H1 (cell line): Measurements from ENCODE around the gene ADAMTSL2. TPM values are rescaled to one million over a fixed set of nuclear protein-coding genes. Genes with fewer than 3 reads are reported as not detected.

Experiments used
- CTCF ChIA-PET: fragments of 300-600 bp; sonication (Branson Sonifier 250); formaldehyde crosslinking; loops from one replicate; lab custom pipeline; 2021; ENCODE audit not compliant: partially characterized antibody; lab: Charles Lee
- POLR2A ChIA-PET: fragments of 300-600 bp; sonication (Branson Sonifier 250); formaldehyde crosslinking; loops from one replicate; lab custom pipeline; 2021; ENCODE audit warnings: inconsistent platforms; ENCODE audit not compliant: partially characterized antibody; lab: Charles Lee
- DNase-seq, 2 experiments: peaks; one replicate each; pipeline versions ENCODE4 v3.0.0 to v3.0.0-alpha.2; 2010 to 2022; ENCODE audit warnings: low spot score in 2 of 2, low read depth in 1 of 2, mixed read lengths in 1 of 2
- FAIRE-seq: peaks from 2 replicates; lab custom pipeline; 2011; peaks lifted over from hg19 to GRCh38; lab: Jason Lieb, UNC
- H2AFZ ChIP-seq: 2 replicates; pipeline ENCODE4 v1.8.1; 2012; ENCODE audit warnings: low read length, inconsistent platforms
- H2AK5ac ChIP-seq: 2 replicates; pipeline ENCODE4 v1.6.1; 2013; ENCODE audit warnings: low read depth, low read length
- H2BK120ac ChIP-seq: replicated peaks from 2 replicates; pipeline ENCODE3; 2013; ENCODE audit warnings: low read depth, low read length, inconsistent platforms
- H2BK12ac ChIP-seq: 2 replicates; pipeline ENCODE4 v1.6.1; 2013; ENCODE audit warnings: low read depth, low read length
- H2BK15ac ChIP-seq: 2 replicates; pipeline ENCODE4 v1.6.1; 2013; ENCODE audit warnings: low read length
- H2BK20ac ChIP-seq: 2 replicates; pipeline ENCODE4 v1.6.1; 2013; ENCODE audit warnings: low read length
- H2BK5ac ChIP-seq: 2 replicates; pipeline ENCODE4 v1.6.1; 2013; ENCODE audit warnings: low read depth, low read length
- H3K14ac ChIP-seq: 2 replicates; pipeline ENCODE4 v1.6.1; 2013; ENCODE audit warnings: inconsistent platforms; ENCODE audit not compliant: insufficient read length
- H3K18ac ChIP-seq: 2 replicates; pipeline ENCODE4 v1.6.1; 2013; ENCODE audit warnings: low read length; ENCODE audit errors: extremely low read depth
- H3K23ac ChIP-seq: 2 replicates; pipeline ENCODE4 v1.6.1; 2013; ENCODE audit warnings: inconsistent platforms; ENCODE audit not compliant: insufficient read length
- H3K23me2 ChIP-seq: 2 replicates; pipeline ENCODE4 v1.6.1; 2013; ENCODE audit warnings: low read depth, low read length
- H3K27ac ChIP-seq: 2 replicates; pipeline ENCODE4 v1.6.1; 2011; ENCODE audit warnings: low read depth, low read length, inconsistent platforms
- H3K27me3 ChIP-seq, 4 experiments: replicated peaks in 1 of 4; 1 replicate in 1 of 4; 2 replicates in 3 of 4; pipeline versions ENCODE4 v1.6.1 to v1.8.1; 2011 to 2013; ENCODE audit warnings: low read length in 3 of 4, mild to moderate bottlenecking in 3 of 4, inconsistent platforms in 2 of 4, mixed read lengths in 2 of 4, moderate library complexity in 1 of 4; ENCODE audit not compliant: control insufficient read depth in 3 of 4, insufficient read depth in 3 of 4; ENCODE audit errors: extremely low read depth in 1 of 4
- H3K36me3 ChIP-seq, 4 experiments: 2 replicates each; pipeline versions ENCODE4 v1.6.1 to v1.8.1; 2011 to 2013; ENCODE audit warnings: mild to moderate bottlenecking in 4 of 4, low read length in 3 of 4, moderate library complexity in 2 of 4, control low read depth in 1 of 4, inconsistent platforms in 1 of 4; ENCODE audit not compliant: insufficient read depth in 4 of 4, control insufficient read depth in 2 of 4
- H3K4ac ChIP-seq: replicated peaks from 2 replicates; pipeline ENCODE3; 2013; ENCODE audit warnings: low read length, low read depth, mixed read lengths, inconsistent platforms; ENCODE audit not compliant: insufficient read length
- H3K4me1 ChIP-seq, 4 experiments: replicated peaks in 1 of 4; 1 replicate in 1 of 4; 2 replicates in 3 of 4; pipeline versions ENCODE4 v1.6.1 to v1.8.1; 2011 to 2013; ENCODE audit warnings: low read length in 3 of 4, inconsistent platforms in 2 of 4, mixed read lengths in 1 of 4; ENCODE audit not compliant: insufficient read depth in 4 of 4, control insufficient read depth in 3 of 4
- H3K4me2 ChIP-seq, 2 experiments: 2 replicates each; pipeline versions ENCODE4 v1.6.1 to v1.8.1; 2011 to 2013; ENCODE audit warnings: low read depth in 2 of 2, low read length in 2 of 2, control low read depth in 1 of 2, inconsistent platforms in 1 of 2, mild to moderate bottlenecking in 1 of 2; ENCODE audit not compliant: insufficient read depth in 1 of 2
- H3K4me3 ChIP-seq, 4 experiments: fragments of 200-600, 300-600 bp in 1 of 4; sonication (generic), shearing (Covaris generic), sonication (Bioruptor Twin) in 1 of 4; 2 replicates each; pipeline versions ENCODE4 v1.5.1 to v1.8.1; 2011 to 2016; ENCODE audit warnings: low read length in 4 of 4, low read depth in 3 of 4, control low read depth in 2 of 4, inconsistent platforms in 2 of 4, mild to moderate bottlenecking in 2 of 4, mixed read lengths in 1 of 4, moderate library complexity in 1 of 4; ENCODE audit not compliant: insufficient read depth in 2 of 4; ENCODE audit errors: extremely low read depth in 1 of 4
- H3K56ac ChIP-seq: replicated peaks from 2 replicates; pipeline ENCODE3; 2013; ENCODE audit warnings: low read depth, mild to moderate bottlenecking, mixed read lengths, low read length, inconsistent platforms; ENCODE audit not compliant: insufficient read length
- H3K79me1 ChIP-seq: 2 replicates; pipeline ENCODE4 v1.6.1; 2013; ENCODE audit warnings: low read depth, low read length, control low read depth
- H3K79me2 ChIP-seq, 2 experiments: 2 replicates each; pipeline versions ENCODE4 v1.6.1 to v1.8.1; 2012 to 2013; ENCODE audit warnings: low read length in 2 of 2, mild to moderate bottlenecking in 2 of 2, inconsistent platforms in 1 of 2; ENCODE audit not compliant: insufficient read depth in 2 of 2, control insufficient read depth in 1 of 2
- H3K9ac ChIP-seq, 4 experiments: replicated peaks in 1 of 4; 1 replicate in 1 of 4; 2 replicates in 3 of 4; pipeline versions ENCODE4 v1.6.1 to v1.8.1; 2011 to 2013; ENCODE audit warnings: low read depth in 3 of 4, low read length in 3 of 4, control low read depth in 2 of 4, mild to moderate bottlenecking in 2 of 4, moderate library complexity in 2 of 4, inconsistent platforms in 1 of 4; ENCODE audit errors: extremely low read depth in 1 of 4
- H3K9me3 ChIP-seq, 2 experiments: 2 replicates each; pipeline versions ENCODE4 v1.6.1 to v1.8.1; 2012 to 2013; ENCODE audit warnings: mild to moderate bottlenecking in 2 of 2, moderate library complexity in 2 of 2, control low read depth in 1 of 2, inconsistent platforms in 1 of 2, low read depth in 1 of 2, low read length in 1 of 2, mixed read lengths in 1 of 2; ENCODE audit not compliant: insufficient read depth in 2 of 2
- H4K20me1 ChIP-seq, 2 experiments: replicated peaks in 1 of 2; 2 replicates each; pipeline versions ENCODE3 to v1.8.1; 2011 to 2013; ENCODE audit warnings: inconsistent platforms in 2 of 2, low read length in 2 of 2, mild to moderate bottlenecking in 1 of 2; ENCODE audit not compliant: insufficient read depth in 2 of 2, control insufficient read depth in 1 of 2
- H4K5ac ChIP-seq: 2 replicates; pipeline ENCODE4 v1.6.1; 2013; ENCODE audit warnings: low read length, low read depth, mixed read lengths, inconsistent platforms; ENCODE audit not compliant: insufficient read length
- H4K8ac ChIP-seq: 2 replicates; pipeline ENCODE4 v1.8.0; 2013; ENCODE audit warnings: mild to moderate bottlenecking, moderate library complexity, low read length, inconsistent platforms; ENCODE audit not compliant: insufficient read depth; ENCODE audit errors: extremely low read depth
- H4K91ac ChIP-seq: replicated peaks from 2 replicates; pipeline ENCODE3; 2013; ENCODE audit warnings: low read length, mixed read lengths, inconsistent platforms; ENCODE audit not compliant: insufficient read length
- CHD2 ChIP-seq: IDR thresholded peaks from 2 replicates; pipeline ENCODE4 v1.6.1; 2012; ENCODE audit warnings: low read length, improper control_type of control experiment
- CTBP2 ChIP-seq: IDR thresholded peaks from 2 replicates; pipeline ENCODE4 v1.7.0; 2011; ENCODE audit warnings: borderline replicate concordance, mild to moderate bottlenecking, moderate library complexity, mixed read lengths, low read length; ENCODE audit not compliant: insufficient read depth, insufficient read length
- CTCF ChIP-seq, 3 experiments: IDR thresholded peaks; 1 replicate in 2 of 3; 2 replicates in 1 of 3; pipeline versions ENCODE4 v1.5.1 to v1.6.1; 2011; ENCODE audit warnings: low read length in 3 of 3, mild to moderate bottlenecking in 3 of 3, inconsistent platforms in 2 of 3, low read depth in 1 of 3, moderate library complexity in 1 of 3; ENCODE audit not compliant: insufficient read depth in 1 of 3; ENCODE audit errors: control extremely low read depth in 1 of 3
- EGR1 ChIP-seq: IDR thresholded peaks from 2 replicates; pipeline ENCODE4 v1.6.1; 2011; ENCODE audit warnings: low read depth, low read length, borderline replicate concordance
- EZH2 ChIP-seq: fragments of 200-600 bp; sonication (generic); IDR thresholded peaks from 2 replicates; pipeline ENCODE4 v1.7.1; 2012; ENCODE audit warnings: low read depth, mild to moderate bottlenecking, moderate library complexity, low read length, inconsistent platforms; ENCODE audit not compliant: severe bottlenecking
- GTF2F1 ChIP-seq: IDR thresholded peaks from 2 replicates; pipeline ENCODE4 v1.6.1; 2012; ENCODE audit warnings: low read depth, low read length, improper control_type of control experiment, borderline replicate concordance
- JUN ChIP-seq: IDR thresholded peaks from 2 replicates; pipeline ENCODE4 v1.6.1; 2011; ENCODE audit warnings: low read depth, mild to moderate bottlenecking, improper control_type of control experiment, low read length
- KDM5A ChIP-seq: fragments of 200-600 bp; IDR thresholded peaks from 2 replicates; pipeline ENCODE4 v1.7.1; 2012; ENCODE audit warnings: mild to moderate bottlenecking, low read length, inconsistent platforms, mixed read lengths
- RAD21 ChIP-seq, 2 experiments: IDR thresholded peaks in 1 of 2; conservative IDR thresholded peaks in 1 of 2; 2 replicates each; pipeline ENCODE4 v1.6.1; 2011; ENCODE audit warnings: low read depth in 2 of 2, low read length in 2 of 2, improper control_type of control experiment in 1 of 2, inconsistent platforms in 1 of 2, mild to moderate bottlenecking in 1 of 2, moderate library complexity in 1 of 2
- TAF1 ChIP-seq: IDR thresholded peaks from 2 replicates; pipeline ENCODE4 v1.6.1; 2011; ENCODE audit warnings: mild to moderate bottlenecking, low read depth, low read length
- ZNF274 ChIP-seq: IDR thresholded peaks from 2 replicates; pipeline ENCODE4 v1.7.0; 2012; ENCODE audit warnings: low read length, borderline replicate concordance; ENCODE audit errors: extremely low read depth
- WGBS, 2 experiments: shearing (Covaris generic) in 1 of 2; methylation state at CpG; one replicate each; pipeline versions ENCODE4 v1.1.6 to v1.1.7; 2013 to 2015; ENCODE audit warnings: low lambda C conversion rate in 2 of 2, mixed read lengths in 2 of 2, inconsistent platforms in 1 of 2, low coverage in 1 of 2, missing lambda C conversion rate in 1 of 2; ENCODE audit not compliant: insufficient replicate concordance in 2 of 2, insufficient coverage in 1 of 2, insufficient read length in 1 of 2; ENCODE audit errors: extremely low coverage in 1 of 2, missing lambda C conversion rate in 1 of 2; 5-methylcytosine and 5-hydroxymethylcytosine counted together
- polyA plus RNA-seq, 7 experiments: library from polyadenylated mRNA; depleted of rRNA in 3 of 7; stranded (reverse) in 5 of 7; unstranded in 2 of 7; fragments of >200 nt in 5 of 7; fragments of 200-250 nt in 2 of 7; gene quantifications; 1 replicate in 5 of 7; 2 replicates in 1 of 7; 4 replicates in 1 of 7; pipeline versions ENCODE4 v1.2.1 to v1.2.3, GENCODE V29; 2011 to 2013; ENCODE audit warnings: missing spikeins in 2 of 7, mixed read lengths in 2 of 7
- total RNA-seq: library from RNA; stranded (reverse); fragmentation: NEBNext Ultra II Directional; extraction: Animal tissue kit (Norgen Biotek cat#: 25700); gene quantifications from 2 replicates; pipeline ENCODE4 v1.2.1, GENCODE V29; 2021

The ADAMTSL2 gene
- total and polyA plus RNA-seq, 2 of the 8 experiments (the other 6 are each of a cell fraction or from before 2014, with no cell fraction given), result 0.74 to 0.76 TPM

DNA sequence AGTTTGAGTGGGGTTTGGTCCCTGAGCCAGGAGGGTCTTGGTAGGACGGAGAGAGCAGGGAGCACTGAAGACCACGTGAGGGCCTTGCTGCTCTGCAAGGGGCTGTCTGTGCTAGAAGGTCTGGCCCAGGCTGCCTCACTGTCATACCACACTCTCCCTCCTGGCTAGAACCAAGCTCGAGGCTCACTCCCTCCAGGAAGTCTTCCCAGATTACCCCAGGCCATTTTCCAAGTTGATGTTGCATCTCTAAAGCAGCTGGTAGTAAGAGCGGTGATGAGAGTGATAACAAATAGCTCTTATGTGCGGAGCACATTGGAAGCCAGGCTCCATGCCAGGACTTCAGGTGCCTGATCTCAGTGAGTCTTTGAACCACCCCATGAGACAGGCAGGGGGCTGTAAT is 16.3 kb upstream of the ADAMTSL2 start:
- WGBS, 2 experiments, result 86% methylated on average over 5 of the region's 5 CpGs; no CpG with 5 or more reads in 1 of the 2 experiments
- no peak for TF ChIP-seq CTBP2
- no peak for TF ChIP-seq EZH2
- no peak for TF ChIP-seq KDM5A
- no peak for TF ChIP-seq GTF2F1
- TF ChIP-seq ZNF274, result no peak
- no peak for TF ChIP-seq RAD21 (IDR thresholded peaks at IDR 0.05 in 1 of 2, conservative IDR thresholded peaks at IDR 0.05 in 1 of 2; ENCODE audit: low read depth in 2 of 2, low read length in 2 of 2)
- TF ChIP-seq TAF1, result no peak
- no peak for TF ChIP-seq CTCF (IDR thresholded peaks at IDR 0.05; ENCODE audit: control extremely low read depth in 1 of 3, insufficient read depth in 1 of 3, low read depth in 1 of 3, low read length in 3 of 3)
- TF ChIP-seq CHD2, result no peak
- TF ChIP-seq JUN, result no peak
- TF ChIP-seq EGR1, result no peak

More for the DNA sequence above, 16.3 kb upstream of the ADAMTSL2 start:
- H2AFZ ChIP-seq, result no peak overlapping the region
- H3K27me3 ChIP-seq, result no peaks in the 10 kb centered on the region
- no peaks in the 10 kb centered on the region for H3K79me2 ChIP-seq
- H4K91ac ChIP-seq, result no peak overlapping the region
- no peak overlapping the region for H3K23ac ChIP-seq
- H2BK20ac ChIP-seq, result no peak overlapping the region
- H3K14ac ChIP-seq, result no peak overlapping the region
- H2BK5ac ChIP-seq, result no peak overlapping the region
- no peak overlapping the region for H3K4ac ChIP-seq
- H2BK15ac ChIP-seq, result no peak overlapping the region
- no peaks in the 10 kb centered on the region for H3K79me1 ChIP-seq
- H3K18ac ChIP-seq, result no peak overlapping the region
- H4K5ac ChIP-seq, result no peak overlapping the region
- H3K4me3 ChIP-seq, result no peak overlapping the region
- no peaks in the 10 kb centered on the region for H3K9me3 ChIP-seq
- H3K36me3 ChIP-seq, result no peaks in the 10 kb centered on the region
- no peak overlapping the region for H3K27ac ChIP-seq
- peaks cover 0 to 6% (median 1%) of the 10 kb centered on the region in 4 experiments; a peak in 2 of 7 replicates for H3K4me1 ChIP-seq
- H4K8ac ChIP-seq, result no peak overlapping the region
- no peaks in the 10 kb centered on the region for H3K23me2 ChIP-seq
- FAIRE-seq (no peak), DNase-seq (no peak)
- ChIA-PET CTCF (interaction anchor here (0.7 to 2.2 kb wide), 6 partner anchors 9 to 103 kb away, joined by 3 to 10 read pairs (median 4); no protein-coding TSS in a partner anchor), POLR2A (interaction anchor here (1.5 kb wide), 1 partner anchor 9 kb away, joined by 9 read pairs; no protein-coding TSS in a partner anchor)
- H2AK5ac ChIP-seq, result no peak overlapping the region
- no peaks in the 10 kb centered on the region for H4K20me1 ChIP-seq
- H3K9ac ChIP-seq, result no peak overlapping the region
- H2BK120ac ChIP-seq, result no peak overlapping the region
- no peak overlapping the region for H3K56ac ChIP-seq
- H3K4me2 ChIP-seq, result no peak overlapping the region
- no peak overlapping the region for H2BK12ac ChIP-seq
